ENCODE data around the gene HS3ST1. TPM values are rescaled to one million over a fixed set of nuclear protein-coding genes. Genes with fewer than 3 reads are reported as not detected.
A peak's percentile ranks its signal among the peaks of the same experiment; 100 is the strongest.

HS3ST1 gene
- total RNA-seq, 1 donor from 2014 or later = 0.51 TPM

- no peak for DNase-seq
Observed at GRCh38 chr4:11431111-11431510, 2.4 kb upstream of the HS3ST1 start.

DNA sequence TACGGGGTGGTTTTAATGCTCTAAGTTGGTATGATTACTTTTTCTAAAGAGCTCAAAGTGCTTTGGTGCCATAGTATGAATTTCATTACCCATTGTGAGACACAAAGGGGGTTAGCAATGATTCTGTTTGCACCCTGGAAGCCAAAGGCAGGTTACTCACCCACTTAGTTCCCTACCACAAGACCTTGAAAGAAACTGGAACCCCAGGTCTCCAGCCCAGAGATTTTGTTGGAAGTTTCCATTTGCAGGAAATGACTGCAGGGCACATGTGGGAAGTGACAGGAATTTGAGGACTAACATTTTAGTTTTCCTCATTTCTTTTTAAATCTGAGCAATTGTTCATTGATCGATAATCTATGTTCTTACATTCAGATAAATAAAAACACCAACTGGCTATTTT is 1.8 kb upstream of the HS3ST1 start:
- no peak for DNase-seq

GRCh38 chr4:11429699-11430045 is 978 bp upstream of the HS3ST1 start:
- no peak for DNase-seq

DNA sequence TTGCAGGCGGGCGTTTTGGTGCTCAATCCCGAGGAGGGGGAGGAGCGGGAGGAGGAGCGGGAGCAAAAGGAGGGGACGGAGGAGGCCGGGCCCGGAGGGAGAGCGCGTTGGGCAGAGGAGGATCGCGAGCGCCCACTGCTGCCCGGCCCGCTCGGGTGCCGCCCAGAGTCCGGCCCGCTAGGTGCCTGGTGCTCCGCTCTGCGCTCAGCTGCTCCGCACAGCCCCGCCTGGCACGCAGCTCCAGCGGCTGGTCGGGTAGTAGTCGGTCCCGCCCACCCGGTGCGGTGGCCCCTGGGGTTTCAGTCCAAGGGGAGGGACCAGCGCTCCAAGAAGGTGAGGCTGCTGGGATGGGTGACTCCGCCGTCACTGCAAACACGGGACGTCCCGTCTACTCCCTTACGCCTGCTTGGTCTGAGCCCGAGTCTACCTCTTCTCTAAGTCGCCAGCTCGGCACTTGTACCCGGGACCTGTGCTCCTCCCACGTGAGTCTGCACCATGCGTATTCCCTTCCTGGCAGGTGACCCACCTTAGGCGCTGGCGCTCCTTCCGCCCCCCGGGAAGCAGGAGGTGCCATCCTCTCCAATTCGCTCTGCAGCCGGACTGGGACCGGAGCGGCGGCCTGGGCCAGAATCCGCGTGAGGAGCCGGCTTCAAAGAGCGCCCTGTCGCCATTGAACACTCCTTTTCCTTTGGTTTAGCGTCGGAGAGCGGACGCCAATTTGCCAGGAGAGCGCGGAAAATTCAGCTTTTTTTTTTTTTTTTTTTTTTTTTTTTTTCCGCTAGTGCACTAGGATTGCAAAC is 405 bp upstream of the HS3ST1 start:
- peak; percentile 73 for DNase-seq

DNA sequence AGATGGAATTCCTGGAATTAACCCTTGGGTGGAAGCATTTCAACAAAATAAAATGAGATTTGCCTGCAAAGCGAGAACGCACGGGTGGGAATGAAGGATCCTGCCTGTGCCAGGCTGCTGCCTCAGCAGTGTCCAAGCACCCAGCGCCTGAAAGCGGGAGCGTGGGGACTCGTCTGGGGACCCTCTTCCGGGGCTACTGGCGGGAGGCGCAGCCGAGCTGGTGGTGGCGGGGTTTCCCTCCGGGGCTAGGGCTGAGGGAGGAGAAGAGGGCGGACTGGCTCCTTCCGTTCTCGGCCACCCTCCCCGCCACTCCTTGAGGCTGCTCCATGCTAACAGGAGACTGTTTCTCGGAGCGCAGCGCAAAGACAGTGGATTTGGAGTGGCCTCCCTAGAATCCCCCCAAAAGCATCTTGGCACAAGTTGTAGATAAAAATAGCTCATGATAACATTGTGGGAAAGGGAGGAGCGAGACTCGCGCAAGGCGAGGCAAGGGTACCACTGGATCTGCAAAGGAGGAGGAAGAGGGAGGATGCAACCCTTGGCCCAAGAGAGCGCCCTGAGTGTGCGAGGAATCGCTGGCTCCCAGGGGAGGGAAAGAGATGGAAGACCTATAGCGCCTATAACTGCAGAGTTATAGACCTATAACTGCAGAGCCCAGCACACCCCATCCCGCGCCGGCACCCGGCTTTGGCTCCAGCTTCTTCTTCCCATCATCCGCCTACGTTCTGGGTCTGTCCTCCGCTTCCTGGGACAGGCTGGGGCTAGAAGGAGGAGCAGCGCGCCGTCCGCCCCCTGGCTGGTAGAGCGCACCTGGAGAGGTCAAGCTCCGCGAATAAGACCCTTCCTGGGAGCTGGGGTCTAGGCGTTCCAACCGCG is 1.3 kb downstream of the HS3ST1 start:
- no peak for DNase-seq

DNA sequence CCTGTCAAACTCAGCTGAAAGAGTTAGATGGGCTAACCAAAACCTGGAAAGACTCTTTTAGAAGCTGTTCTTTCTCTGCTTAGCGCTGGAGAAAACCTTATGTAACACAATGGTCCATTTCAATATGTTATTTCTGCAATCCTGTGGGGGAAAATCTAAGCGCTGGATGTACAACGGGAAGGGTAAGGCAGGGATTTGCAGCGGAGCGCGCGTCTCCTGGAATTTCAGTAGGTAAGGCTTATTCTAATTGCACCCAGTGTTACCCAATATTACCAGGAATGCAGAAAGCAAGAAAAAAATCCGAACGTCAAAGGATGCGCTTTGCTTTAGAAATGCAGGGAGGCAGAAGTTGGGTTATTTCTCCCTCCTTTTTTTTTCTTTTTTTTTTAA is 2.0 kb downstream of the HS3ST1 start:
- no peak for DNase-seq

- DNase-seq = no peak
Observed at GRCh38 chr4:11426003-11426402, 2.7 kb downstream of the HS3ST1 start.

DNA sequence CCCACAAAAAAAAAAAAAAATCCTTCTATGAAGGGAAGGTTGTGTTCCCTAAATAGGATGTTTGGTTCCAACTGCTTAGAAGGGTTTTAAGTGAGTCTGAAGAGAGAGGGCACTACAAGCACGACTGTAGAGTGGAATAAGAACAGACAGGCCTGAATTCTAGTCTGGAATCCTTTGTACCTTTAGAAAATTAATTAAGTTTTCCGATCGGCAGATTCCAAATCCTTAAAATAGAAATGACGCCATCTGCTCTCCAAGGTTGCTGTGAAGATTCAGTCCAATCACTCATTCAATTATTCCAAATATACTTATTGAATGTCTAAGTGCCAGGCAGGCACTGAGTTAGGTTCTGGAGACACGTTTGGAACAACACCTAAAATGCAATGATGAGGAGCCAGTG is 3.8 kb downstream of the HS3ST1 start:
- no peak for DNase-seq

- peak; percentile 73 for DNase-seq
Observed at GRCh38 chr4:11424000-11424399, 4.7 kb downstream of the HS3ST1 start.

GRCh38 chr4:11423465-11423864 is 5.2 kb downstream of the HS3ST1 start:
- DNase-seq = no peak

GRCh38 chr4:11421116-11421515 is 7.6 kb downstream of the HS3ST1 start:
- DNase-seq = no peak

GRCh38 chr4:11420327-11420726 is 8.4 kb downstream of the HS3ST1 start:
- no peak for DNase-seq

- no peak for DNase-seq
Observed at GRCh38 chr4:11418610-11419009, 10.1 kb downstream of the HS3ST1 start.

DNA sequence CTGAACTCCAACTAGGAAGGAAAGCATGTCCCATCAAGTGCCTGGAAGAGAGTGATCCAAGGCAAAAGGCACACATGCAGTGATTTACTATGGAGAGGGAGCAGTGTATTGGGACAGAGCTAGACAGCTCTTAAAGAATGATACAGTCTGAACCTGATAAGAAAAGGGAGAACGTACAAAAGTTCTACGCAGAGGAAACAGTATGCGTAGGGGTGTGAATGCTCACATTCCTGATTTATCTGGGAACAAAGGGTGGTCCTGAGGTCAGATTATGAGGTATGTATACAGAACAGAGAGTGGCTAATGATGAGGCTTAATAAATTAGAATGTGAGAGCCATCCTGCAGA is 12.0 kb downstream of the HS3ST1 start:
- DNase-seq = no peak

DNA sequence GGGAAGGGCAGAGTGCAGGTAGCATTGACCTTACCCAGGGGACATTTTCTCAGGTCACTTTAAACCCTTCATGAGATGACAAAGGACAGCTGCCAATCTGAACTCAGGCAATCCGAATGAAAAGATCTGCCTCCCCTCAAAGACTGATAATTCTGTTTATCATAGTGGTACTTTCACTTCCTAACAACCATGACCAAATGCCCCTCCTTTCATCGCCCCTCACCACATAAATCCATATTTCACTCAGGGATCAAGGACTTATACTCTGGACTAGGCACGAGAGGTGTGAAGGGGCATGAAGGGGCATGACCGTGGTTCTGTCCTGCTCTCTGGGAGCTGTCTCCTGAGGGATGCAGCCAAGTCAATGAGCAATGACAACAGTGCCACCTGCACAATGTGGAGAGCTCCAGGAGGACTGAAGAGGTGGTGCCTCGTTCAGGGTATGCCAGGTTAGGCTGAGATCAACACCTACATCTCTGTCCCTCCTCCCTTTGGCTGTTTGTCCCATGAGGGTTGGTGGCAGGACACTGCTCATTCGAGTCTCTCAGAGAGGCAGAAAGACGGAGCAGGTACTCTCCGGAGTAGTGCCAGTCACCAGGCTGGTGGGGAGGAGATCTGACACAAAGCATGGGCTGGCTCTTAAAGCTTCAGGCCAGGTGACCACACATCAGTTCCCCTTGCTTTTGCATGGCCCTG is 12.5 kb downstream of the HS3ST1 start:
- DNase-seq = no peak

DNA sequence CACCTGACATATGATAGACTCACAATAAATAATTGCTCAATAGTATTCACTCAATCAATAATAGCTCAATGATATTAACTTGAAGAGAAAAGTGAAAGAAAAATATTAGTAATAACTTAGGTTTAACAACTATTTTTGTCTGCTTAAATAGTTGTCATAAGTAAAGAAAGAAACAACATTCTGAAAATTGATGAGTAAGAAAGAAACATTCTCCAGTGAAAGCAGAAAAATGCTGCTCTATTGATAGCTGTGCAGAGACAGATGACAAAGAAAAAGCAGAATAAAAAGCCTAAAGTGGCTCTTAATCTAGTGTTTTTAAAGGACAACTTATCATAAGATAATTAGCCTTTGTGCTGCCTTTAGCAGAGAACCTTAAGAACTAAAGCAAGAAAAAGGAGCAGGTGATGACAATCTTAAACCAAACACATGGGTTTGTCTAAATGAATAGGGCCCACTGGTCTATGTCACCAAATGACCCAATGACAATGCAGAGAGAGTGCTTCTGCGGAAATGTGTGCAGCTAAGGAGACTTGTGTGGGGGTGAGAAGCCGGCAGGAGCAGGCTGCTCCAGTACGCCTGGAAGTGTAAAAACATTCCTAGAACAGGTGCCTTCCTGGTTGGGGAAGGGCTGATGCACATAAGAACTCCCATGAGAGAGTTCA is 13.2 kb downstream of the HS3ST1 start:
- DNase-seq = no peak

DNA sequence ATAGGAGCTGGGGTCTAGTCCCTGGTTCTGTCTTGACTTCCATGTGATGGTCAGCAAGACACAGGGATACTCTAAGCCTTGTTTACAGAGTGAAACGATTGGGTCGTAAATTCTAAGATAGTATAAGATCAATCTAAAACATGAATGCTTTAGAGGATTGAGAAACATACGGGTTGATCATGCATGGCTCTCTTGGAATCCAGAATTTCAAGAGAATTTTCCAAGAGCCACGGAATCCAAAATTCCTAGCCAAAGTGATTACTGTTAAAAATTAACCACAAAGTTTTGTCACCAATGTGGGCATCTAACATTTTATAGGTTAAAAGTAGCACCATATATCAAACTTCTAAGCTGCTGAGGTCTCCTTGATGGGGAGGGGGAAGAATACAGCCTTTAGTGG is 16.5 kb downstream of the HS3ST1 start:
- DNase-seq = no peak

DNA sequence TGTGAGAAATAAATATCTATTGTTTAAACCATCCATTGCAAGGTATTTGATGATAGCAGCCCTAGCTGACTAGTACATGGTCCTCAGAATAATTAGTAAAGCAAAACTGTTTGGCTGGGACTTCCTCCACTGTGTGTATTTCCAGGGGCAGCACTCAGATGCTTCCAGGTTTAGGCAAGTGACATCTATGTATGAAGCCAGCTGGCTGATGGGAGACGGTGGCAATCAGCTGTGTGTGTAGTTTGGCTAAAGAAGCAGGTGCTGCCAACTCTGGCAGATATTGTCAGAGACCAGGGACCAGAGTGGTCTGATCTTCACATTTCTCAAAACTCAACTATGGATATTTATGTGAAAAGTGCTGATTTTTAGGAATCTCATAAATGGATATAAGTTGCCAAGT is 19.1 kb downstream of the HS3ST1 start:
- DNase-seq = no peak

DNA sequence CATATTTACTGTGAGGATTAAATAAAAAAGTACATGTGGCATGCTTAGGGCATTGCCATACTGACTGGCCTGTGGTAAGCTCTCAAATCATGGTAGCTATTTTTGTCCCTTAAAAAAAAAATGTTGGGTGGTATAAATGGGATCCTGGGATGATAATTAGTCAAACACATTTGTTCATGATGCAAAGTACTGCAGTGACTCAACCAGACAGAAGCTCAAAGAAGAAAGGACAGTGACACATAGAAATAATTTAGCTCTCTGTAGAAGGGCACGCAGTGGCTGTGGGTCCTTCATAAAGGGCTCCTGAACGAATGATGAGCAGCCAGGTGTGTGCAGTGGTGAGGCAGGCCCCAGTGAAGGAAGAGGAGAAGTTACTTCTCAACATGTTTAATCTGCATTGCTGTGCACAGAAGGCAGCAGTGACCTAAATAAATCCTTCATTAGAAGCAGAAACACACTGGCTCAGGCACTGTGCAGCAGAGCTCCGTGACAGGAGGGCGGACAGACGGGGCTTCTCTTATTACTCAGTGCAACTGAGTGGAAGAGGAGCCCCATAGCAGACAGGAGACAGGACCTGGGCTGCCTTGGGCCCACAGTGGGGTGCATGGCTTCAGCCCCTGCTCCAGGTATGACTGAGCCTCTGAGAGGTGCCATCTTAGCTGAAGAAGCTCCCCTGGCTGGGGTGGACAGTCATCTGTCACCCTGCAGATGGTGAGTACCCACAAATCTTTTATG is 20.3 kb downstream of the HS3ST1 start:
- no peak for DNase-seq

DNA sequence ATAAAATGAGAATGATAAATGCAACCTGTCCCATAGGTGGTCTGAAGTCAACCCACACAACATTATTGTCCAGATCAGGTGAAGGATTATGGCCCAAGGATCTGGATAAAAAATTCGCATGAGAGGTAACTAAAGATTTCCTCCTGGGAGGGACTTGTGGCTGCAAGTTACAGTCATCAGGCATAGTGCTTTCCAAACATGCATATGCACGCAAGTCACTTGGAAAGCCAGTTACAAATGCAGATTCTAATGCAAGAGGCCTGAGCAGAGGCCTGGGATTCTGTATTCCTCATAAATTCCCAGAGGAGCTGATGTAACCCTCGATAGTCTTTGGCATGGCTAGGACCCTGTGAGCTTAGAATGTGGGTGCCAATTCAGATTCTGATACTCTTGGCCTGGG is 21.1 kb downstream of the HS3ST1 start:
- no peak for DNase-seq

- DNase-seq = no peak
Observed at GRCh38 chr4:11404431-11404830, 24.3 kb downstream of the HS3ST1 start.

DNA sequence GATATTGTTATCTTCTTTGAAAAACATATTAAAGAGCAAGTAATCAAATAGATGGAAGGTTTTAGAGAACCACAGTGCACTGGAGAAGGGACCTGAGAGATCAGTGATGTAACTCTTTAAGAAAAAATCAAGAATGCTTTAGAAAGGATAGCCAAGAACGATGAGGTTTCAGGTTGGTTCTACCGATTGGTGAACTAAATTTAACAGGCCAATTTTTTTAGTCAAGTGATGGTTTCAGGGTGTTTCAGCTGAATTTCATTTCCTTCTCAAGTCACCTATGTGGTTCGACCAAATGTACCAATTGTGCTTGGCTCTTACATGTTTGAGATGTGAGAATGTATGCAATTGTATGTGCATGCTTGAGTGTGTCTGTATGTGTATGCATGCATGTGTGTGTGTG is 26.5 kb downstream of the HS3ST1 start:
- no peak for DNase-seq
